GM10248 (cell line): ENCODE results near the gene NFE2.

ENCODE experiments used
- CTCF ChIA-PET: fragments of 300-600 bp; sonication (Branson Sonifier 250); formaldehyde crosslinking; extraction: SDS; loops from one replicate; lab custom pipeline; 2021; ENCODE audit warnings: antibody characterized with exemption; lab: Yijun Ruan, JAX
- POLR2A ChIA-PET: fragments of 350-650 bp; sonication (Branson Sonifier 250); formaldehyde crosslinking; extraction: SDS; loops from one replicate; lab custom pipeline; 2020; ENCODE audit warnings: antibody characterized with exemption; lab: Yijun Ruan, JAX
- DNase-seq: peaks from one replicate; pipeline ENCODE4 v3.0.0; 2012; ENCODE audit errors: extremely low spot score
- CTCF ChIP-seq: IDR thresholded peaks from 2 replicates; pipeline ENCODE4 v1.5.1; 2012; ENCODE audit warnings: mild to moderate bottlenecking, low read depth; ENCODE audit errors: extremely low read depth, missing control alignments, control extremely low read depth

The NFE2 gene

GRCh38 chr12:54265364-54265812, 35.4 kb downstream of the NFE2 start:
- ChIA-PET CTCF (interaction anchor here (1.0 to 10.4 kb wide), 9 partner anchors 12 to 114 kb away, joined by 3 to 80 read pairs (median 5); partner anchors contain the start of gene COPZ1), POLR2A (interaction anchor here (1.7 kb wide), 1 partner anchor 15 kb away, joined by 6 read pairs; the partner anchor contains the start of genes CBX5 and HNRNPA1)
- TF ChIP-seq CTCF = no peak
- DNase-seq = no peak

GRCh38 chr12:54262403-54262925, 38.4 kb downstream of the NFE2 start:
- no peak for TF ChIP-seq CTCF
- POLR2A ChIA-PET = interaction anchor here (1.4 kb wide), 1 partner anchor 17 kb away, joined by 8 read pairs; the partner anchor contains the start of genes CBX5 and HNRNPA1
- CTCF ChIA-PET = interaction anchor here (0.8 to 10.4 kb wide), 12 partner anchors 9 to 117 kb away, joined by 3 to 80 read pairs (median 4); partner anchors contain the start of genes CBX5, COPZ1 and HNRNPA1
- no peak for DNase-seq

GRCh38 chr12:54261815-54262402, 38.9 kb downstream of the NFE2 start:
- DNase-seq = no peak
- TF ChIP-seq CTCF = no peak
- ChIA-PET POLR2A (interaction anchor here (1.4 kb wide), 1 partner anchor 18 kb away, joined by 8 read pairs; the partner anchor contains the start of genes CBX5 and HNRNPA1), CTCF (interaction anchor here (0.8 to 10.4 kb wide), 5 partner anchors 8 to 118 kb away, joined by 3 to 80 read pairs (median 4); partner anchors contain the start of genes CBX5, COPZ1 and HNRNPA1)

GRCh38 chr12:54259194-54260011, 41.4 kb downstream of the NFE2 start:
- peak; percentile 82 for DNase-seq
- ChIA-PET POLR2A (interaction anchor here (0.7 to 2.1 kb wide), 3 partner anchors 20 to 27 kb away, joined by 3 to 21 read pairs (median 3); partner anchors contain the start of genes CBX5 and HNRNPA1), CTCF (interaction anchor here (0.9 to 10.4 kb wide), 19 partner anchors 6 to 101 kb away, joined by 3 to 80 read pairs (median 7); partner anchors contain the start of genes CBX5, COPZ1 and HNRNPA1)
- no peak for TF ChIP-seq CTCF

GRCh38 chr12:54258201-54258681, 42.6 kb downstream of the NFE2 start:
- ChIA-PET POLR2A (interaction anchor here (2.1 kb wide), 1 partner anchor 22 kb away, joined by 21 read pairs; the partner anchor contains the start of genes CBX5 and HNRNPA1), CTCF (interaction anchor here (0.6 to 4.1 kb wide), 14 partner anchors 9 to 102 kb away, joined by 3 to 22 read pairs (median 8); partner anchors contain the start of genes CBX5 and HNRNPA1)
- no peak for DNase-seq
- no peak for TF ChIP-seq CTCF
